GM18951 (cell line): Measurements from ENCODE around the gene CALB2.

Experiments
- POLR2A ChIP-seq: IDR thresholded peaks from 4 replicates; pipeline ENCODE4 v1.6.1; 2011; ENCODE audit warnings: mild to moderate bottlenecking; ENCODE audit not compliant: insufficient read length, insufficient read depth; ENCODE audit errors: extremely low read depth
- in situ Hi-C: fragments of 300-500 bp; cut with MboI; formaldehyde crosslinking; loops from one replicate; pipeline ENCODE4 v1.12.0; 2022; ENCODE audit warnings: low sequenced_read_pairs, mixed read lengths, inconsistent platforms; ENCODE audit not compliant: unreplicated experiment

Gene CALB2

GRCh38 chr16:71429581-71429980 lies 71.1 kb downstream of the CALB2 start:
- in situ Hi-C loops = no loop called here
- TF ChIP-seq POLR2A = no peak

- no peak for TF ChIP-seq POLR2A
- in situ Hi-C loops = no loop called here
Measured at GRCh38 chr16:71430744-71431143, 72.2 kb downstream of the CALB2 start.

GRCh38 chr16:71431176-71431575 lies 72.7 kb downstream of the CALB2 start:
- TF ChIP-seq POLR2A = no peak
- in situ Hi-C loops = no loop called here

GRCh38 chr16:71431991-71432390 lies 73.5 kb downstream of the CALB2 start:
- in situ Hi-C loops = no loop called here

GRCh38 chr16:71432906-71433305 lies 74.4 kb downstream of the CALB2 start:
- TF ChIP-seq POLR2A = no peak
- in situ Hi-C loops = no loop called here

More at GRCh38 chr16:71431991-71432390, 73.5 kb downstream of the CALB2 start:
- no peak for TF ChIP-seq POLR2A

GRCh38 chr16:71436473-71436872 lies 78.0 kb downstream of the CALB2 start:
- in situ Hi-C loops = no loop called here
- TF ChIP-seq POLR2A = no peak

GRCh38 chr16:71439523-71439922 lies 81.0 kb downstream of the CALB2 start:
- in situ Hi-C loops = no loop called here

More at GRCh38 chr16:71439523-71439922, 81.0 kb downstream of the CALB2 start:
- no peak for TF ChIP-seq POLR2A
